Keratinocyte (primary cell): ENCODE measurements around the gene GNG4. TPM values are rescaled to one million over a fixed set of nuclear protein-coding genes. Genes with fewer than 3 reads are reported as not detected.

Experiments used
- DNase-seq: peaks from one replicate; pipeline ENCODE4 v3.0.0-alpha.2; 2011; ENCODE audit warnings: low read depth, missing footprints, low spot score
- FAIRE-seq: peaks from 2 replicates; lab custom pipeline; 2011; peaks lifted over from hg19 to GRCh38; lab: Jason Lieb, UNC
- H2AFZ ChIP-seq: 2 replicates; pipeline ENCODE4 v1.6.0; 2012; ENCODE audit warnings: low read length, control low read depth, inconsistent platforms; ENCODE audit not compliant: control insufficient read depth
- H3K27ac ChIP-seq: 2 replicates; pipeline ENCODE4 v1.5.1; 2011; ENCODE audit warnings: low read length; ENCODE audit not compliant: control insufficient read depth, insufficient read depth
- H3K27me3 ChIP-seq: 3 replicates; pipeline ENCODE4 v1.6.0; 2011; ENCODE audit warnings: low read length; ENCODE audit not compliant: control insufficient read depth, insufficient read depth; ENCODE audit errors: extremely low read depth
- H3K36me3 ChIP-seq, 2 experiments: 2 replicates in 1 of 2; 3 replicates in 1 of 2; pipeline ENCODE4 v1.5.1; 2011; ENCODE audit warnings: low read length in 2 of 2, mild to moderate bottlenecking in 1 of 2; ENCODE audit not compliant: control insufficient read depth in 2 of 2, insufficient read depth in 2 of 2; ENCODE audit errors: extremely low read depth in 1 of 2
- H3K4me1 ChIP-seq: 3 replicates; pipeline ENCODE4 v1.5.1; 2011; ENCODE audit warnings: low read length; ENCODE audit not compliant: control insufficient read depth, insufficient read depth; ENCODE audit errors: extremely low read depth
- H3K4me2 ChIP-seq: 3 replicates; pipeline ENCODE4 v1.6.0; 2011; ENCODE audit warnings: low read depth, low read length; ENCODE audit not compliant: control insufficient read depth, insufficient read depth; ENCODE audit errors: extremely low read depth
- H3K4me3 ChIP-seq, 3 experiments: fragments of 200-600 bp in 1 of 3; sonication (generic) in 1 of 3; 2 replicates in 2 of 3; 3 replicates in 1 of 3; pipeline ENCODE4 v1.5.1; 2011 to 2016; ENCODE audit warnings: low read length in 3 of 3, mild to moderate bottlenecking in 3 of 3, control low read depth in 2 of 3, inconsistent platforms in 1 of 3, low read depth in 1 of 3, mixed read lengths in 1 of 3, mixed run types in 1 of 3, moderate library complexity in 1 of 3; ENCODE audit not compliant: control insufficient read depth in 2 of 3, insufficient read depth in 2 of 3; ENCODE audit errors: extremely low read depth in 1 of 3
- H3K79me2 ChIP-seq: 2 replicates; pipeline ENCODE4 v1.6.0; 2012; ENCODE audit warnings: low read length; ENCODE audit not compliant: control insufficient read depth, insufficient read depth
- H3K9ac ChIP-seq: 3 replicates; pipeline ENCODE4 v1.6.0; 2011; ENCODE audit warnings: low read length; ENCODE audit not compliant: control insufficient read depth, insufficient read depth; ENCODE audit errors: extremely low read depth
- H3K9me1 ChIP-seq: 3 replicates; pipeline ENCODE4 v1.6.0; 2011; ENCODE audit warnings: low read length; ENCODE audit not compliant: control insufficient read depth, insufficient read depth; ENCODE audit errors: extremely low read depth
- H3K9me3 ChIP-seq: 2 replicates; pipeline ENCODE4 v1.5.1; 2012; ENCODE audit warnings: low read depth, low read length; ENCODE audit not compliant: control insufficient read depth
- H4K20me1 ChIP-seq: 3 replicates; pipeline ENCODE4 v1.6.0; 2011; ENCODE audit warnings: low read length; ENCODE audit not compliant: control insufficient read depth, insufficient read depth; ENCODE audit errors: extremely low read depth
- CTCF ChIP-seq, 3 experiments: IDR thresholded peaks in 1 of 3; conservative IDR thresholded peaks in 1 of 3; optimal IDR thresholded peaks in 1 of 3; 2 replicates in 2 of 3; 3 replicates in 1 of 3; pipeline versions ENCODE3 to v1.5.1; 2011; ENCODE audit warnings: low read length in 3 of 3, mild to moderate bottlenecking in 3 of 3, moderate library complexity in 2 of 3, control low read depth in 1 of 3, inconsistent platforms in 1 of 3; ENCODE audit not compliant: insufficient read depth in 2 of 3; ENCODE audit errors: extremely low read depth in 1 of 3
- EZH2 ChIP-seq: IDR thresholded peaks from one replicate; pipeline ENCODE4 v1.6.1; 2012; ENCODE audit warnings: inconsistent platforms, mild to moderate bottlenecking, low read length, moderate library complexity
- dilution Hi-C: fragments of 300-500 bp; cut with MboI; formaldehyde crosslinking; loops from one replicate; pipeline ENCODE4 v1.7.0; 2020; ENCODE audit warnings: low sequenced_read_pairs; ENCODE audit not compliant: extremely low pct_ligation_motif_present
- polyA plus RNA-seq, 5 experiments: library from polyadenylated mRNA; depleted of rRNA in 3 of 5; stranded (reverse) in 3 of 5; stranded (forward) in 1 of 5; unstranded in 1 of 5; fragments of >200 nt; gene quantifications; 1 replicate in 1 of 5; 2 replicates in 3 of 5; 3 replicates in 1 of 5; pipeline versions ENCODE4 v1.2.1 to v1.2.3, GENCODE V29; 2011 to 2012; ENCODE audit warnings: missing spikeins in 2 of 5, low read depth in 1 of 5, low replicate concordance in 1 of 5

The GNG4 gene
- polyA plus RNA-seq, 1 donor (not counting 4 experiments of a cell fraction or from before 2014, with no cell fraction given): 0.07 TPM

GRCh38 chr1:235689356-235689755 lies 39.8 kb upstream of the GNG4 start:
- H3K27me3 ChIP-seq: no peaks in the 10 kb centered on the region
- no peak for FAIRE-seq
- no peaks in the 10 kb centered on the region for H3K9me1 ChIP-seq
- H3K36me3 ChIP-seq: peaks cover 0 to 12% of the 10 kb centered on the region in 2 experiments
- dilution Hi-C loops: no loop called here
- no peak overlapping the region for H2AFZ ChIP-seq
- no peak overlapping the region for H3K4me3 ChIP-seq
- H3K27ac ChIP-seq: no peak overlapping the region
- DNase-seq: no peak
- H3K4me1 ChIP-seq: no peaks in the 10 kb centered on the region
- no peaks in the 10 kb centered on the region for H3K9me3 ChIP-seq
- no peak for TF ChIP-seq CTCF (optimal IDR thresholded peaks at IDR 0.05 in 1 of 3, IDR thresholded peaks at IDR 0.05 in 1 of 3, conservative IDR thresholded peaks at IDR 0.05 in 1 of 3; ENCODE audit: extremely low read depth in 1 of 3, insufficient read depth in 2 of 3, low read length in 3 of 3)
- no peak for TF ChIP-seq EZH2
- no peaks in the 10 kb centered on the region for H4K20me1 ChIP-seq
- H3K9ac ChIP-seq: no peak overlapping the region
- H3K4me2 ChIP-seq: no peak overlapping the region
- no peaks in the 10 kb centered on the region for H3K79me2 ChIP-seq

- H3K9me3 ChIP-seq: no peaks in the 10 kb centered on the region
- TF ChIP-seq CTCF (optimal IDR thresholded peaks at IDR 0.05 in 1 of 3, IDR thresholded peaks at IDR 0.05 in 1 of 3, conservative IDR thresholded peaks at IDR 0.05 in 1 of 3; ENCODE audit: extremely low read depth in 1 of 3, insufficient read depth in 2 of 3, low read length in 3 of 3) (no peak), EZH2 (no peak)
- dilution Hi-C loops: no loop called here
- H4K20me1 ChIP-seq: no peaks in the 10 kb centered on the region
- no peak overlapping the region for H3K4me2 ChIP-seq
- H3K4me3 ChIP-seq: no peak overlapping the region
- H3K36me3 ChIP-seq: peaks cover 0 to 12% of the 10 kb centered on the region in 2 experiments
- H3K4me1 ChIP-seq: no peaks in the 10 kb centered on the region
- FAIRE-seq (no peak), DNase-seq (no peak)
- no peaks in the 10 kb centered on the region for H3K9me1 ChIP-seq
- no peak overlapping the region for H3K9ac ChIP-seq
- no peaks in the 10 kb centered on the region for H3K79me2 ChIP-seq
- no peak overlapping the region for H2AFZ ChIP-seq
- H3K27me3 ChIP-seq: no peaks in the 10 kb centered on the region
- no peak overlapping the region for H3K27ac ChIP-seq
Observed at GRCh38 chr1:235688096-235688495, 38.5 kb upstream of the GNG4 start.
